KG1 (cell line): ENCODE results near the gene ARHGEF7.

ENCODE experiments used
- DNase-seq: peaks from one replicate; lab custom pipeline; 2025; lab: John Stamatoyannopoulos, UW

The ARHGEF7 gene

DNA sequence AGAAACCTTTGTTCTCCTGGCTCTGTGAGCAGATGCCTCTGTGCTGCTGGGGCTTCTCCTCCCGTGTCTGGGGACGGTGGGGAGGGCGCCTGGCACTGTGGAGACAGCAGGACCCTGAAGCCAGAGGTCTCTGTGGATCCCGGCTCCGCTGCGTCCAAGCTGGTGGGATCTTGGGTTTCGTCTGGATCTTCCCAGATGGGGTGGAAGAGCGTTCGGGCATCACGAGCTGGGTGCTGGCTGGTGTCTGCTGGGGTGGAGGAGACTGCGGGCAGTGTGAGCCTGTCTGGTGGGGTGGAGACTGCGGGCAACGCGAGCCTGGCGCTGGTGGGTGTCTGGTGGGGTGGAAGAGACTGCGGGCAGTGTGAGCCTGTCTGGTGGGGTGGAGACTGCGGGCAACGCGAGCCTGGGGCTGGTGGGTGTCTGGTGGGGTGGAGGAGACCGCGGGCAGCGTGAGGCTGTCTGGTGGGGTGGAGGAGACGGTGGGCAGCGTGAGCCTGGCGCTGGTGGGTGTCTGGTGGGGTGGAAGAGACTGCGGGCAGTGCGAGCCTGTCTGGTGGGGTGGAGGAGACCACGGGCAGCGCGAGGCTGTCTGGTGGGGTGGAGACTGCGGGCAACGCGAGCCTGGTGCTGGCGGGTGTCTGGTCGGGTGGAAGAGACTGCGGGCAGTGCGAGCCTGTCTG lies 211.0 kb downstream of the ARHGEF7 start:
- no peak for DNase-seq

DNA sequence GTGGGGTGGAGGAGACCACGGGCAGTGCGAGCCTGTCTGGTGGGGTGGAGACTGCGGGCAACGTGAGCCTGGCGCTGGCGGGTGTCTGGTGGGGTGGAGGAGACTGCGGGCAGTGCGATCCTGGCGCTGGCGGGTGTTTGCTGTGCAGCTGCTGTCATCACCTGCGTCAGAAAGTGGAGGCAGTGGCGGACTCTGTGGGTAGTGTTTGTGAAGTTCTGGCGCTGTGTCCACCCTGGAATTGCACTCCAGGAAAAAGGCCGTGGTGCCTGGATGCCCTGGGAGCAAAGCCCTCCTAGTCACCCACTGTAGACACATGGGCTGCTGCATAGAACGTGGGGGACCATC lies 211.5 kb downstream of the ARHGEF7 start:
- DNase-seq = no peak

DNA sequence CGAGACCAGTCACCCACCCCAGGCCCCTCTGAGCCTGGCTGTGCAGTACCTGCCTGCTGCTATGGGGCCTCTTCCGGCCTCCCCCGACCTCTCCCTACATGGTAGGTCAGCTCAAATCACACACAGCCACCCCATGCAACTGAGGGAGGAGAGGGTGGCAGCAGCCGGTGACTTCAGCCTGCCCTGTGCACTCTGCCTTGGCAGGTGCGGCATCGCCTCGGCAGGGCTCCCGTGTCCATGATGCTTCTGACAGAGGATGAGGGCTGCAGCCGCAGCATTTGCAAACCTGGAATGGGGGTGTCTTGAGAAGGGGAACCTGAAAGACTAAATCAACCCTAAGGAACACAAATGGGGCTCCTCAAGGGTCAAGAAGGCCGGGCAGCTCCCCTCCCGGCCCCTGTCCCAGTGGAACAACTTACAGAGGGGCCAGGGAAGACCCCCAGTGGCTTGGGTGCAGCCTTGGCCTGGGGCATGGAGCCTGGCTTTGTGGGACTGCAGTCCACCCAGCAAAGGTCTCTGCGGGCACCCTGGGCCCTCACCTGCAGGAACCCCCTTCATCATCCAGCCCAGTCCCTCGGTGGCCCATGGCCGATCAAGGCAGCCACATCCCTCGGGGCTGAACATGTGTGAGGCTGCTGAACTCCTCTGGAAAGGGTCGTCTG lies 212.0 kb downstream of the ARHGEF7 start:
- DNase-seq = no peak

GRCh38 chr13:111327730-111328573 lies 212.8 kb downstream of the ARHGEF7 start:
- DNase-seq = no peak

DNA sequence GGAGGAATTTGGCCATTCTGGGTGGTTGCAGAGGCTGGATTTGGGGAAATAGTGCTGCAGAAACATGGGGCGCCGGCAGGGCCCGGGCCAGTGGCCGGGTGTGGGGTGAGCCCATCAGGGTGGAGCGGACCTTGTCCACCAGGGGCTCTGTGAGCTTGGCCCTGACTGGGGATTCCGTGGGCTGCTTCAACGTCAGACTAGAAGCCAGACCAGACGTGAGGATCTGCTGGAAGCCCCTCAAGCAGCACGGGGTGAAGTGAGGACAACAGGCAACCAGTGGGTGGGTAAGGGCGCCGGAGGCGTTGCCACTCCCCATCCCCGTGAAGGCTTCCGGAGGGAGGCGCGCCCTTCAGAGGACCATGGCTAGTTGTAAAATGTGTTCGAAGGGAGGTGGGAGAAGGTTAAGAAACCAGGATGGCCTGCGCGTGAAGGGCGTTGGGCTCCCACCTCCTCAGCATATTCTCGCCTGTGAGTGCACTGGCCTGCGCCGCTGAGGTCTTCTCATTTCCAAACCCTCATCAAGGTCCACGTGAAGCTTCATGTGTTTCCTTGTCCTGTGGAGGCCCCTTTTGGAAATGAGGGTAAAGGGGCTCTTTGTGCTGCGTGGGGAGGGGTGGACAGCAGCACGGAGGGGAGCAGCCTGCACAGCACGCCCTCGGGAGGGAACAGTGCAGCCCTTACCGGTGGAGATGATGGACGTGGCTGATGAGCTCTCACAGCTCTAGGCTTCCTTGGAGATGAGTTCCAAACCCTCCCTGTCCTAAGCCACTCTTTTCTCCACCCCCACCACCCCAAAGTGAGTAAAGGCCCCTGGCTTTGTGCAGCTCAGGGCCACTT lies 213.7 kb downstream of the ARHGEF7 start:
- no peak for DNase-seq

DNA sequence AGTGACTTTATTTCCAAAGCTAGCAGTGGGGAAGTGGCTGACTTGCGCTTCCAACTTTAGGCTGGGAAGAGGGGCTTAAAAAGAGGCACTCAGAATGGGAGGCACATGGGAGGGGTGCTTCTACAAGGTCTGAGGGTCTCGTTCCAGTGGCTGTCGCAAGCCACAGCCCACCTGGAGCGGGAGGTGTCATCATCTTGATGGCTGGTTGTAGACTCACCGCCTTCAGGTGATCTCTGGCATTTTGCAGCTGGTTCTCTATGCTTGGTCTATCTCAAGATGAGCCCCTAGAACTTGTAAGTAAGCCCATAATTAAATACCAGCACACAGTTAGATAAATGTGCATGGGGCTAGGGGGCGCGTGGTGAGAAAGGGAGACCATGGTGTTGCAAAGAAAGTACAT lies 214.5 kb downstream of the ARHGEF7 start:
- DNase-seq = no peak

GRCh38 chr13:111330066-111330610 lies 215.0 kb downstream of the ARHGEF7 start:
- DNase-seq = no peak

DNA sequence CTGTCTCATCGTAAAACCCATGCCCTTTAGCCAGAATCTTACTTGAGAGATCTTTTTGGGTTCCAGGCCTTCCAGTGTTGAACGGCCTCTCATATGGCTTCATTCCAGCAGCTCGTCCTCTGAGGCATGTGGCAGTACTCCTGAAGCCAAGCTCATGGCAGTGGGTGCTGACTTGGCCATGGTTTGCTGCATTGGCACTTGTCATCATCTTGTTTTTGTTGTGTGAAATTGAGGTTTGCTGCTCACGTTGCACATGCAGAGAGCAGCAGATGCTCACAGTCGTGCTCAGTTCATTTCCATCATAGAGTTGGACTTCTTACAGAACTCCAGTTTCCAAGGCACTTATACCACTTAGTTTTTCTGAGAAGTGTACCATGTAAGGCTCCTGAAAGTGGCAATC lies 220.2 kb downstream of the ARHGEF7 start:
- no peak for DNase-seq

- DNase-seq = no peak
These were observed 221.6 kb downstream of the ARHGEF7 start for GRCh38 chr13:111336666-111337065.

DNA sequence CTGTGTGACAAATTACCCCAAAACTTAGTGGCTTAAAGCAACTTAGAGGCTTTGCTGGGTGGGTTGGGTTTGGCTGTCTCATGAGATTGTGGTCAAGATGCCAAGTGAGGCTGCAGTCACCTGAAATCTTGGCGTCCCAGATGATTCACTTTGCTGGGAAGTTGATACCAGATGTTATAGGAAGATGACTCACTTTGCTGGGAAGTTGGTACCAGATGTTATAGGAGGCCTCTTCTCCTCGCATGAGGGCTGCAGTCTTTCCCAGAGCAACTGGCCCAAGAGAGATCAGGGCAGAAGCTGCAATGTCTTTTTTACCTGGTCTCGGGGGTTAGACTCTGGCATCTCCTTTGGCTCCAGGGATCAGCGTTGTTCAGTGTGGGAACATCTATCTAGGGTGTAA lies 222.1 kb downstream of the ARHGEF7 start:
- no peak for DNase-seq

GRCh38 chr13:111337741-111338140 lies 222.6 kb downstream of the ARHGEF7 start:
- no peak for DNase-seq

DNA sequence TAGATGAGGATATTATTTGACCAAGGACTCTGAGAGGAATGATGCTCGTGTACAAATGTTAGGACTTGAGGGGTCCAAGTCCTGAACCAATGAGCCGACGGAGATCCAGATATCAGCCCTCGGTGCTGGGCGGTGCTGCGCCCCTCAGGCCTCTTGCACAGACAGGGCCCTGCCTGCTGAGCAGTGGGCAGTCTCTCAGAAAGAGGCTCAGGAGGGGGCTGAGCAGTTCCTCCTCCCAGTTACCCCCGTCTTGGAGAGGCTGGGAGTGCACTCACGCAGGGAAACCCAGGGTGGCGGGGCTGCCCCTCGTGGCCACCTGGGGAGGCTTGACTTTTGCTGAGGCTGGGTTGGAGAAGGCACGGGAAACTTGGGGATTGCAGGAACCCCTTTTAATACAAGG lies 223.7 kb downstream of the ARHGEF7 start:
- DNase-seq = no peak

DNA sequence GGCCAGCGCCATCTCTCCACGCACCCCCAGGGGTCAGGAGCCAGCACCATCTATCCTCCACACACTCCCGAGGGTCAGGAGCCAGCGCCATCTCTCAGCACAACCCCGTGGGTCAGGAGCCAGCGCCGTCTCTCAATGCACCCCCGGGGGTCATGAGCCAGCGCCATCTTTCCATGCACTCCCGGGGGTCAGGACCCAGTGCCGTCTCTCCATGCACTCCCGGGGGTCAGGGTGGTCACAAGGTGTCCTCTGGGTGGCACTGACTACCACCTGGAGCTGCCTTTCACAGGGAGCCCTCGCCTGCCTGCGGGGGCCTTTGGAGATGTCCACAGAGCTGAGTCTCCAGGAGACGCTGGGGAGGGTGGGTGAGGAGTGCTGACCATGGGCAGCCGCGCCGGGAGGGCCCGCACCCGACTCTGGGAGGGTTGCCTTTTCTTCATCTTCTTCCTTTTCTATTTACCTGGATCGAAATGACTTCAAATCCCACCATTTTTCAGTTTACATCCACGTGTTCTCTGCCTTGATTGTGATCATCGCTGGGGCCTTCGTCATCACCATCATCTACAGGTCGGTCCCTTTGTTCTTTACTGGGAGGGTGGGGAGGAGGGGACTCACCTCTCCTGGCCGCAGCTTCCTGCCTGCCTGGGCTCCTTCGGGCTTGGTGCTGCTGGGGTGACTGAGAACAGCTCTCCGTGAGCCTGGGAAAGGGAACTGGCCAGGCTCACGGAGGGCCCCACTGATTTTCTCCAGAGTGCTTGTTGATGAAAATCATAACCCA lies 224.4 kb downstream of the ARHGEF7 start:
- no peak for DNase-seq

DNA sequence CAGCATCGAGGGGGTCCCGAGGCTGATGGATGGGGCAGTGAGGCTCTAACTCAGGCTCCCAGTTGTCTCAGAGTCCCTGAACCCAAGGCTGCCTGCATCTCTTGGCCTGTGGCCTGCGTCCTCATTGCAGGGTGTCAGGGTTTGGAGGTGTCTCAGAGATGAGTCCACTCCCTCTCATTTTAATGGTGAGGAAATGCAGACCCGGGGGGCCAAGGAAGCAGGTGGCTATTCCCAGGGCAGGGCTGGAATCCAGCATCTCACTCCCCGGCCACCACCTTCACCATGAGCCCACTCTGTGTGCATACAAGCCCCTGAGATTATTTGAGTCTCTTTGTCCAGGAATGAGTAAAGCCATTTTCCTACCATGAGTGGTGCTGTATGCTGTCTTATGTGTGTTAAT lies 226.8 kb downstream of the ARHGEF7 start:
- DNase-seq = no peak

- DNase-seq = no peak
These were observed 227.6 kb downstream of the ARHGEF7 start for GRCh38 chr13:111342721-111343120.

DNA sequence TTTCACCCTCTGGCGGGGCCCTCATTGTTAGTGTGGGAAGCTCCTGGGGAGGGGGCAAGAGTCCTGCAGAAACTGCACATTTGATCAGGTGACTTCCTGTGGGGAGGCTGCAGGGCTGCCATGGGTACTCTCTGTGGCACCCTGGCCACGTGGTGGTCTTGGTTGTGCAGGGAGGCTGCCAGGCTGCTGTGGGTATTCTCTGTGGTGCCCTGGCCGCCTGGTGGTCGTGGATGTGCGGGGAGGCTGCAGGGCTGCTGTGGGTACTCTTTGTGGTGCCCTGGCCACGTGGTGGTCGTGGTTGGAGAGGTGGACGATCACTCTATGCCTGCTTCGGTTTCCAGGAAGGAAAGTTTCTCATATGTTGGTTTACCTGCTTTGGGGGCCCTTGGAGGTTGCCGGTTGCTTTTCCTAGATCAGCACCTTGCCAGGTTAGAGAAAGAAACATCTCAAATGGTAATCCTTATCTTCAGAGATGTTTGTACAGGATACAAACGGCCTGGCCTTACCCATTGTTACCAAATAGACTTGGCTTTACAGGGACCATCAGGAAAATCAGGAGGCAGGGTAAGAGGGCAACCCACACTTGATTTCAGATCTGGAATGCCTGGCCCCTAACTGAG lies 228.2 kb downstream of the ARHGEF7 start:
- no peak for DNase-seq

DNA sequence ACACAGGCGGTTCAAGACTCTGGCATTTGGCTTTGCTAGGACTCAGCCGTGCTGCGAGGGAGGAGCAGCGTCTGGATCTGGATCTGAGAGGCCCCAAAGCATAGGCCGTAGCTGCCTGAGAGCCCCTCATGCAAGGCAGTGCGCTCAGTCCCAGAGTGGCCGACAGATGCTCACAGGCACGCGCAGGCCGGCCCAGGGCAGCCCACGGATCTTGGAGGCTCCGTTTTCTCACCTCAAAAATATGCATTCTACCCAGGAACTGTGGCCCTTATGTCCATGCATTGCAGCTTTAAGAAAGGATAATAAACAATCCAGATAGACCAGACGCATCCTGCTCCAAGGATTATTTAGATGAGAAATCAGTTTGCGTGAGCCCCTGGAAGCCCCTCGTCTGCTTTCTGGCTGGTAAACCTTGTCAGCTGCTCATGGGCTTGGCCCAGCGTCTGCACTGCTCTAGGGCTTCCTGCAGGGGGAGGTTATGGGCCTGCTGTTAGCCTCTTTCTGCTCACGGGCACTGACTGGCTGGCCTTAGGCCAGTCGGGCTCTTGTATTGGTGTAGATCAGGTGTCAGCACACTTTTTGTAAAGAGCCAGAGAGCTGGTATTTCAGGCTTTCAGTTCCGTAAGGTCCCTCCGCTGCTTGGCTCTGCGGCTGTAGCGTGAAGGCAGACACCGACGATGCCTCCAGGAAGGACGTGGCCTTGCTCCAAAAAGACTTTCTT lies 229.5 kb downstream of the ARHGEF7 start:
- DNase-seq = no peak

DNA sequence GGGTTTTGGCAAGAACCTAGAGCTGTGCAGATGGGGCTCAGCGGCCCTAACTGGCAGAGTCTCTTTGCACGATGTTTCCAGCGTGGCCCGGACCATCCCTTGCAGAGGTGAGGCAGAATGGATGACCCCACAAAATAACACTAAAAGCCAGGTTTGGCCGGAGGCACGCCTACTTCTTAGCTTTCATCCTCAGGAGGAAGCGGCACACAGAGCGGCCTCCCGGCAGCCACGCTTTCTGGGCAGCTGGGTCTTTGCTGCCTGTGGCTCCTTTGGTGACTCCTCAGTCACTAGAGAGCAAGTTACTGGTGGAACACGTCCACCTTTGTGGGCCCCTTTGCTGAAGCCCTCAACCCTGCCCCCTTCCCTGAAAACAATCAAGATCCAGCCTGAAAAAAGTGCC lies 230.6 kb downstream of the ARHGEF7 start:
- no peak for DNase-seq

DNA sequence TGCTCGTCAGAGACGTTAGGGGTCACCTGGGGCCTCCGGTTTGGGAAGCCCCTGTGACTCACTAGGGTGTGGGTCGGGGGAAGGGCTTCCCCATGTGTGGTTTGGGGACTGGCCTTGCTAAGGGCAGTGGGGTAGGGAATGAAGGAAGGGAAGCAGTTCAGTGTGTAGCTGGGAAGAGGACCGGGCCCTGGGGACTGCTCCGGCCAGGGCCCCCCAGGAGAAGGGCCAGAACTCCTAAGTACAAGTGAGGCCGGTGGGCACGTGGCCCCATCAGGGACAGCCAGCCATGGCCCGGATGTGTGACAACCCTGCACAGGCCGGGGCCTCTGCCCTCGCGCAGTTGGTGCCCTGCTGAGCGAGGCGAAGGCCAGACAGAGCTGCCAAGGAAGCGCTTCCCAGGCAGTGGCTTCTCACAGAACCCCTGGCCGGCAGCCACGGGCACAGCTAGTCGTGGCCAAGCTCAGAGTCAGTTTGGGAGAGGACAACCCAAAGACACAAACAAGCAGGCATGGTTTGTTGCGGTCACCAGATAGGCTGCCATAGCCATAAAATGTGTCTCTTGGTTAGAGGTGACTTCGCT lies 231.1 kb downstream of the ARHGEF7 start:
- DNase-seq = no peak

GRCh38 chr13:111347438-111347837 lies 232.3 kb downstream of the ARHGEF7 start:
- no peak for DNase-seq
